ENCODE measurements around the gene MGARP.

MGARP gene

DNA sequence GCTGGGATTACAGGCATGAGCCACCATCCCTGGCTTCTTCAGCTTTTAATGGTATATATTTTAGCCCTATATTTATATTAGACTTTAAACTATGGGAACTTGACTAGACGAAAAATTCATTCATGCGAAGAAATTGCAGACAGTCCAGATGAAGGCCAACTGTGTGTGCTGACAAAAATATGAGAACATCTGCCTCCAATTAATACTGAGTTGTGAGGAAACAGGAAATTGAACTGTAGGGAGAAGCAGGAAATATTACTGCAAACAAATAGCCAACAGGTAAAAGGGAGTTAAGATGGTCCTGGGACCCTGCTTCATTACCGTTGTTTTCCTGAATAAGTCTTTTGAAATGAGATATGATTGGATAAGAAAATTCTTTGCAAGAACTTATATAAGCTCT, 26.3 kb downstream of the MGARP start:
- TF ChIP-seq, protein P1, sequence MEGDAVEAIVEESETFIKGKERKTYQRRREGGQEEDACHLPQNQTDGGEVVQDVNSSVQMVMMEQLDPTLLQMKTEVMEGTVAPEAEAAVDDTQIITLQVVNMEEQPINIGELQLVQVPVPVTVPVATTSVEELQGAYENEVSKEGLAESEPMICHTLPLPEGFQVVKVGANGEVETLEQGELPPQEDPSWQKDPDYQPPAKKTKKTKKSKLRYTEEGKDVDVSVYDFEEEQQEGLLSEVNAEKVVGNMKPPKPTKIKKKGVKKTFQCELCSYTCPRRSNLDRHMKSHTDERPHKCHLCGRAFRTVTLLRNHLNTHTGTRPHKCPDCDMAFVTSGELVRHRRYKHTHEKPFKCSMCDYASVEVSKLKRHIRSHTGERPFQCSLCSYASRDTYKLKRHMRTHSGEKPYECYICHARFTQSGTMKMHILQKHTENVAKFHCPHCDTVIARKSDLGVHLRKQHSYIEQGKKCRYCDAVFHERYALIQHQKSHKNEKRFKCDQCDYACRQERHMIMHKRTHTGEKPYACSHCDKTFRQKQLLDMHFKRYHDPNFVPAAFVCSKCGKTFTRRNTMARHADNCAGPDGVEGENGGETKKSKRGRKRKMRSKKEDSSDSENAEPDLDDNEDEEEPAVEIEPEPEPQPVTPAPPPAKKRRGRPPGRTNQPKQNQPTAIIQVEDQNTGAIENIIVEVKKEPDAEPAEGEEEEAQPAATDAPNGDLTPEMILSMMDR (IDR thresholded peaks at IDR 0.05; ENCODE audit: insufficient read depth, low read depth, low read length, missing control alignments) = no peak
- DNase-seq (ENCODE audit: low read depth) = no peak
- H3K4me3 ChIP-seq (ENCODE audit: low read depth, low read length) = no peak overlapping the region

DNA sequence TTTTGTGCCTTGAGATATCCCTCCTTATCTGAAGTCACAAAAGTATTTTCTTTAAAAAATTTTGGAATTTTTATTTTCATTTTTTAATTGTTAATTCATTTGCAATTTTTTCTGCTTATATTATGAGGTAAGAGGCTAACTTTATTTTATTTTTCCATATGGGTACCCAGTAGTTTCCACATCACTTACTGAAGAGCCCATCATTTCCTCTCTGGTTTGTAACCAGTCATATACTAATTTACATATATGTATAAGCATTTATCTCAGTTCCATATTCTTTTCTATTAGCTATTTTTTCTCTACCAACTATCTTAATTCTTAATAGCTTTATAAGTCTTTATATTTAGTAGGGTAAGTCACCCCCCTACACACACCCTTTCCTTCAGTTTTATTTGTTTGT, 27.0 kb downstream of the MGARP start:
- H3K4me3 ChIP-seq (ENCODE audit: low read depth, low read length) = no peak overlapping the region
- TF ChIP-seq, protein P1 (IDR thresholded peaks at IDR 0.05; ENCODE audit: insufficient read depth, low read depth, low read length, missing control alignments) = no peak
- DNase-seq (ENCODE audit: low read depth) = no peak

DNA sequence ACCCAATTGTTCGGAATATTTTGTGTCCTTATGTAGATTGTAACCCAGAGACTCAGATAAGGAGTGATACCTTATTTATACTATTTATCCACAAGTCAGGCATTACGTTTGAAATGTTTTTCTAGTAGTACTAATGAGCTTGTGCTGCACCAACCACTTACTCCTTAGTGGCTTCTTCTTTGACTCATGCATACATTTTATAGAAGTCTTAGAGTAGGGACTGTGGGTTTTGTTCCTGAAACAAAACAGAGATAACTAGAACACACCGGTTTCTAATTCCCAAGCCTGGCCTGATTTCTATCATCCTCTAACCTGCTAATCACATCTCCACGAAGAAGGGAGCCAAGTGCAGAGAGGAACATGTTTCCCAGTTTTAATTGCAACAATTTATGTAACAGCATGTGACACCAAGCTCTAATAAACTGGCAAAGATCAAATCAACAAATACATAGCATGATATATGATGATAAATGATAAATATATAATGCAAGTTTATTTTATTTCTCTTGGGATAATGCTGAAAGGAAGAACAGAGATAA, 32.3 kb downstream of the MGARP start:
- TF ChIP-seq, protein P1 (IDR thresholded peaks at IDR 0.05; ENCODE audit: insufficient read depth, low read depth, low read length, missing control alignments) = no peak
- no peak for DNase-seq (ENCODE audit: low read depth)
- H3K4me3 ChIP-seq (ENCODE audit: low read depth, low read length) = no peak overlapping the region

DNA sequence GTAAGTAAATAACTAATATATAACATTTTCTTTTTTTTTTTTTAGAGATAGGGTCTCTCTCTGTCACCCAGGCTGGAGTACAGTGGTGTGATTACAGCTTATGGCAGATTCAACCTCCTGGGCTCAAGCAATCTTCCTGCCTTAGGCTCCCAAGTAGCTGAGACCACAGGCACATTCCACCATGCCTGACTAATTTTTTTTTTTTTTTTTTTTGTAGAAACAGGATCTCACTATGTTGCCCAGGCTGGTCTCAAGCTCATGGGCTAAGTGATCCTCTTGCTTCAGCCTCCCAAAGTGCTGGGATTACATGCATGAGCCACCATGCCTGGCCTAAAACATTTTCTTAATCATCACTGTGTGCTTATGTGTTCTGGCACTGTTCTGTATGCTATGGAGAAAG, 32.8 kb downstream of the MGARP start:
- DNase-seq (ENCODE audit: low read depth) = no peak
- no peak overlapping the region for H3K4me3 ChIP-seq (ENCODE audit: low read depth, low read length)
- TF ChIP-seq, protein P1 (IDR thresholded peaks at IDR 0.05; ENCODE audit: insufficient read depth, low read depth, low read length, missing control alignments) = no peak

DNA sequence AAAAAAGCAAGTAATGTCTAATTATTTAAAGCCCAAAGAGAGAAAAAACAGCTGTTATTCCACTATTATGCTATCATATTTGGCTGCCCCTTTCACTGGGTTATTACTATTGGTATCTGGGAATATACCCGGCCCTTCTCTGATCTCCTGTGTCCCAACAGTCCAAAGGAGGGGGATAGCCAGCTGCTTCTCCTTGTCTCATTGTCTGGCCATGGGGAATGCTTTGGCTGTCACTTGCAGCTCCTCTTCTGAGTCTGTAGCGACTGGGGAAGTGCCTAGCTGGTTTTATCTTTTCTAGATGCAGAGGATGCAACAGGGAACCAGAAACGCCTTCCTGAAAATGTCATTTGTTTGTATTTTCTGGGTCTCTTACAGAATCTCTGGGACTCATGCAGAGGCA, 33.9 kb downstream of the MGARP start:
- no peak for DNase-seq (ENCODE audit: low read depth)
- TF ChIP-seq, protein P1 (IDR thresholded peaks at IDR 0.05; ENCODE audit: insufficient read depth, low read depth, low read length, missing control alignments) = no peak
- H3K4me3 ChIP-seq (ENCODE audit: low read depth, low read length) = no peak overlapping the region

DNA sequence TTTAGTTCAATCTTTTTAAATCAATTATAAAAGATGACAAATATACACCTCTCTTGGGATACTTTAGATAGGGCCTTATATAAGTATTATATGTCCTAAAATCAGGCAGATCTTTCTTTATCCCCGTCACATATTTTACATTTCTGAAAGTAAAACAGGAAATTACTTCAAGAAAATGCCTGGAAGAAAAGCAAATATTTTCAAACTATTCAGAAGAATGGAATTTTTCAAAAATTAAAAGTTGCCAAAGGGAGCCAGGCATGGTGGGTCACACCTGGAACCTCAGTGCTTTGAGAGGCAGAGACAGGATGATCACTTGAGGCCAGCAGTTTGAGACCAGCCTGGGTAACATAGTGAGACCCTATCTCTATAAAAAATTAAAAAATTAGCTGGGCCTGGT, 34.4 kb downstream of the MGARP start:
- TF ChIP-seq, protein P1 (IDR thresholded peaks at IDR 0.05; ENCODE audit: insufficient read depth, low read depth, low read length, missing control alignments) = no peak
- no peak for DNase-seq (ENCODE audit: low read depth)

More for the DNA sequence above, 34.4 kb downstream of the MGARP start:
- H3K4me3 ChIP-seq (ENCODE audit: low read depth, low read length) = no peak overlapping the region
